Motor neuron (in vitro differentiated cells): ENCODE measurements around the gene STAT1. TPM values are rescaled to one million over a fixed set of nuclear protein-coding genes. Genes with fewer than 3 reads are reported as not detected.
"Not testable (repeated sequence)": the region's sequence is repeated elsewhere in the genome, so short reads cannot be mapped to it uniquely, and the experiment has no call there.

Experiments
- ATAC-seq, 8 experiments: fragments of 200-7000 bp; cut with Tn5 transposase; replicated peaks in 6 of 8; 2 replicates each; pipeline ENCODE4 v1.8.0; 2021; ENCODE audit warnings: mild to moderate bottlenecking in 8 of 8, moderate library complexity in 8 of 8
- H3K27ac ChIP-seq, 2 donors: fragments of 250-450 bp; sonication (Bioruptor Pico); 2 replicates each; pipeline ENCODE4 v1.9.0; 2021; ENCODE audit warnings: antibody characterized with exemption in 2 of 2, mild to moderate bottlenecking in 2 of 2, moderate library complexity in 1 of 2
- H3K4me1 ChIP-seq, 2 donors: fragments of 250-450 bp; sonication (Bioruptor Pico); replicated peaks in 1 of 2; 2 replicates each; pipeline ENCODE4 v1.6.1; 2021; ENCODE audit warnings: antibody characterized with exemption in 2 of 2, mild to moderate bottlenecking in 2 of 2, moderate library complexity in 1 of 2
- H3K4me3 ChIP-seq, 5 donors: fragments of 250-450 bp; sonication (Bioruptor Pico); 2 replicates each; pipeline ENCODE4 v1.9.0; 2021; ENCODE audit warnings: antibody characterized with exemption in 5 of 5, mild to moderate bottlenecking in 5 of 5, moderate library complexity in 4 of 5
- WGBS, 10 experiments: fragments of 450-650 bp; shearing (Covaris generic); methylation state at CpG; one replicate each; pipeline ENCODE4 v1.0.0; 2022; 5-methylcytosine and 5-hydroxymethylcytosine counted together
- in situ Hi-C, 9 experiments: fragments of 400-800 bp; cut with MboI; loops; one replicate each; pipeline ENCODE4 v1.15.0; 2021; ENCODE audit warnings: low sequenced_read_pairs in 9 of 9, low pct_unique_long_range_greater_than_20kb in 2 of 9; ENCODE audit not compliant: unreplicated experiment in 9 of 9
- total RNA-seq, 8 experiments: library from RNA; unstranded; fragments of 300-600 nt; gene quantifications; 2 replicates each; pipeline versions ENCODE4 v1.2.3 to v1.2.4, GENCODE V29; 2022

The STAT1 gene
- total RNA-seq, 8 experiments from 2014 or later = 14.8 to 126 (median 39.0) TPM

- ATAC-seq = no peak
- H3K27ac ChIP-seq = no peak overlapping the region
- no peaks in the 10 kb centered on the region for H3K4me1 ChIP-seq
- in situ Hi-C loops = loop anchor here in 1 of 9 experiments (25.0 kb wide), 1 partner anchor 184 kb away; no protein-coding TSS in a partner anchor
- no peak overlapping the region for H3K4me3 ChIP-seq
- WGBS, 10 experiments = 68 to 100% (median 95%) methylated on average over 1 to 4 of the region's 5 CpGs; no CpG with 5 or more reads in 2 of the 10 experiments
Measured at GRCh38 chr2:190970873-190971506, 43.0 kb downstream of the STAT1 start.

- Histone ChIP-seq H3K4me1 (no peaks in the 10 kb centered on the region), H3K4me3 (no peak overlapping the region), H3K27ac (no peak overlapping the region)
- ATAC-seq = no peak
- in situ Hi-C loops = loop anchor here in 1 of 9 experiments (25.0 kb wide), 1 partner anchor 183 kb away; no protein-coding TSS in a partner anchor
- WGBS, 10 experiments = 40 to 100% (median 97%) methylated on average over 1 to 3 of the region's 3 CpGs; no CpG with 5 or more reads in 1 of the 10 experiments
Measured at GRCh38 chr2:190970160-190970559, 43.8 kb downstream of the STAT1 start.

- in situ Hi-C loops = loop anchor here in 1 of 9 experiments (25.0 kb wide), 1 partner anchor 181 kb away; no protein-coding TSS in a partner anchor
- ATAC-seq = no peak
- no peak overlapping the region for H3K27ac ChIP-seq
- no peaks in the 10 kb centered on the region for H3K4me1 ChIP-seq
- 50 to 100% (median 84%) methylated on average over 1 to 2 of the region's 2 CpGs; no CpG with 5 or more reads in 3 of the 10 experiments for WGBS, 10 experiments
- no peak overlapping the region for H3K4me3 ChIP-seq
Measured at GRCh38 chr2:190968522-190968921, 45.4 kb downstream of the STAT1 start.

- ATAC-seq = no peak
- Histone ChIP-seq H3K4me1 (no peaks in the 10 kb centered on the region), H3K27ac (no peak overlapping the region), H3K4me3 (no peak overlapping the region)
- WGBS, 10 experiments = 75 to 100% (median 93%) methylated on average over 2 of the region's 2 CpGs; no CpG with 5 or more reads in 5 of the 10 experiments
- in situ Hi-C loops = loop anchor here in 1 of 9 experiments (25.0 kb wide), 1 partner anchor 178 kb away; no protein-coding TSS in a partner anchor
Measured at GRCh38 chr2:190965580-190966222, 48.3 kb downstream of the STAT1 start.

- Histone ChIP-seq H3K27ac (no peak overlapping the region), H3K4me1 (no peaks in the 10 kb centered on the region), H3K4me3 (no peak overlapping the region)
- 17 to 100% (median 76%) methylated on average over 1 to 6 of the region's 6 CpGs for WGBS, 10 experiments
- ATAC-seq = no peak
- in situ Hi-C loops = loop anchor here in 1 of 9 experiments (25.0 kb wide), 1 partner anchor 177 kb away; no protein-coding TSS in a partner anchor
Measured at GRCh38 chr2:190964170-190964795, 49.7 kb downstream of the STAT1 start.

- 69 to 100% (median 89%) methylated on average over 1 to 2 of the region's 2 CpGs for WGBS, 10 experiments
- no peaks in the 10 kb centered on the region for H3K4me1 ChIP-seq
- H3K4me3 ChIP-seq = no peak overlapping the region
- in situ Hi-C loops = loop anchor here in 1 of 9 experiments (25.0 kb wide), 1 partner anchor 176 kb away; no protein-coding TSS in a partner anchor
- no peak overlapping the region for H3K27ac ChIP-seq
- ATAC-seq = no peak
Measured at GRCh38 chr2:190963088-190963487, 50.9 kb downstream of the STAT1 start.

GRCh38 chr2:190961918-190962487 lies 52.0 kb downstream of the STAT1 start:
- H3K27ac ChIP-seq = no peak overlapping the region

GRCh38 chr2:190961117-190961516 lies 52.9 kb downstream of the STAT1 start:
- H3K27ac ChIP-seq, H3K4me3 ChIP-seq, H3K4me1 ChIP-seq, ATAC-seq: not testable (repeated sequence)
- 88 to 100% (median 100%) methylated on average over 2 to 5 of the region's 5 CpGs; no CpG with 5 or more reads in 2 of the 10 experiments for WGBS, 10 experiments
- in situ Hi-C loops = loop anchor here in 1 of 9 experiments (25.0 kb wide), 1 partner anchor 174 kb away; no protein-coding TSS in a partner anchor

More at GRCh38 chr2:190961918-190962487, 52.0 kb downstream of the STAT1 start:
- no peaks in the 10 kb centered on the region for H3K4me1 ChIP-seq
- H3K4me3 ChIP-seq = no peak overlapping the region
- 35 to 100% (median 86%) methylated on average over 1 to 2 of the region's 2 CpGs for WGBS, 10 experiments
- peak in 4 of 8 experiments; percentile 36 to 95 (median 78) for ATAC-seq
- in situ Hi-C loops = loop anchor here in 1 of 9 experiments (25.0 kb wide), 1 partner anchor 175 kb away; no protein-coding TSS in a partner anchor

- no peak overlapping the region for H3K27ac ChIP-seq
- in situ Hi-C loops = loop anchor here in 1 of 9 experiments (25.0 kb wide), 1 partner anchor 173 kb away; no protein-coding TSS in a partner anchor
- ATAC-seq = peak in 1 of 8 experiments; percentile 65
- no peak overlapping the region for H3K4me3 ChIP-seq
- WGBS, 10 experiments = 29 to 93% (median 76%) methylated on average over 1 to 5 of the region's 5 CpGs
- H3K4me1 ChIP-seq = no peaks in the 10 kb centered on the region
Measured at GRCh38 chr2:190959911-190960788, 53.8 kb downstream of the STAT1 start.

- Histone ChIP-seq H3K4me1 (no peaks in the 10 kb centered on the region), H3K27ac (no peak overlapping the region), H3K4me3 (no peak overlapping the region)
- in situ Hi-C loops = loop anchor here in 1 of 9 experiments (25.0 kb wide), 1 partner anchor 166 kb away; no protein-coding TSS in a partner anchor
- whole genome bisulfite sequencing, 10 experiments = 14 to 87% (median 66%) methylated on average over 1 to 4 of the region's 4 CpGs; no CpG with 5 or more reads in 2 of the 10 experiments
- ATAC-seq = no peak
Measured at GRCh38 chr2:190953257-190953656, 60.7 kb downstream of the STAT1 start.

GRCh38 chr2:190950566-190950991 lies 63.4 kb downstream of the STAT1 start:
- WGBS, 10 experiments = 60 to 100% (median 86%) methylated on average over 1 to 3 of the region's 3 CpGs; no CpG with 5 or more reads in 5 of the 10 experiments
- Histone ChIP-seq H3K27ac (no peak overlapping the region), H3K4me3 (no peak overlapping the region), H3K4me1 (no peaks in the 10 kb centered on the region)
- in situ Hi-C loops = loop anchor here in 1 of 9 experiments (25.0 kb wide), 1 partner anchor 163 kb away; no protein-coding TSS in a partner anchor
- no peak for ATAC-seq
